Measurements from ENCODE around the gene PDXK. TPM values are rescaled to one million over a fixed set of nuclear protein-coding genes. Genes with fewer than 3 reads are reported as not detected.

The PDXK gene
- total RNA-seq, 1 experiment from 2014 or later, result 114 TPM

- H3K9me3 ChIP-seq (ENCODE audit: low read depth, low read length, poor library complexity, severe bottlenecking), result no peaks in the 10 kb centered on the region
- BruUV-seq (replicated peaks), result no TSS peak
- H3K36me3 ChIP-seq (ENCODE audit: insufficient read depth, low read length, poor library complexity, severe bottlenecking), result peaks cover 40% of the 10 kb centered on the region
- intact Hi-C loops (cut with micrococcal nuclease; ENCODE audit: unreplicated experiment), result no loop called here
- POLR2A ChIA-PET (ENCODE audit: low non-redundant PET), result no interaction called here
- no peak for DNase-seq (ENCODE audit: low spot score)
- CTCF ChIA-PET, result no interaction called here
- peaks cover 12% of the 10 kb centered on the region for H3K4me1 ChIP-seq (ENCODE audit: insufficient read depth, low read length, poor library complexity, severe bottlenecking)
- H3K4me3 ChIP-seq (ENCODE audit: low read depth, low read length, poor library complexity, severe bottlenecking), result peak overlapping the region; percentile 78
- no peaks in the 10 kb centered on the region for H3K27me3 ChIP-seq (replicated peaks; ENCODE audit: insufficient read depth, low read depth, low read length, poor library complexity)
- TF ChIP-seq EZH2 (IDR thresholded peaks at IDR 0.05; ENCODE audit: borderline replicate concordance, low read depth, low read length, poor library complexity, severe bottlenecking) (no peak), CTCF (conservative IDR thresholded peaks at IDR 0.05; ENCODE audit: low read depth, low read length) (no peak)
- H3K27ac ChIP-seq (ENCODE audit: low read depth, low read length, poor library complexity, severe bottlenecking), result peak overlapping the region; percentile 87
These were observed 71.1 kb downstream of the PDXK start for GRCh38 chr21:43790010-43790524.

GRCh38 chr21:43792406-43792805, 73.5 kb downstream of the PDXK start:
- CTCF ChIA-PET, result no interaction called here
- Histone ChIP-seq H3K4me1 (ENCODE audit: insufficient read depth, low read length, poor library complexity, severe bottlenecking) (peaks cover 12% of the 10 kb centered on the region), H3K27me3 (replicated peaks; ENCODE audit: insufficient read depth, low read depth, low read length, poor library complexity) (no peaks in the 10 kb centered on the region), H3K36me3 (ENCODE audit: insufficient read depth, low read length, poor library complexity, severe bottlenecking) (peaks cover 63% of the 10 kb centered on the region), H3K4me3 (ENCODE audit: low read depth, low read length, poor library complexity, severe bottlenecking) (no peak overlapping the region), H3K27ac (ENCODE audit: low read depth, low read length, poor library complexity, severe bottlenecking) (no peak overlapping the region), H3K9me3 (ENCODE audit: low read depth, low read length, poor library complexity, severe bottlenecking) (no peaks in the 10 kb centered on the region)
- intact Hi-C loops (cut with micrococcal nuclease; ENCODE audit: unreplicated experiment), result no loop called here
- no TSS peak for BruUV-seq (replicated peaks)
- POLR2A ChIA-PET (ENCODE audit: low non-redundant PET), result no interaction called here
- DNase-seq (ENCODE audit: low spot score), result no peak
- no peak for TF ChIP-seq CTCF (conservative IDR thresholded peaks at IDR 0.05; ENCODE audit: low read depth, low read length)
- TF ChIP-seq EZH2 (IDR thresholded peaks at IDR 0.05; ENCODE audit: borderline replicate concordance, low read depth, low read length, poor library complexity, severe bottlenecking), result no peak

GRCh38 chr21:43793243-43793642, 74.3 kb downstream of the PDXK start:
- DNase-seq (ENCODE audit: low spot score), result no peak
- Histone ChIP-seq H3K36me3 (ENCODE audit: insufficient read depth, low read length, poor library complexity, severe bottlenecking) (peaks cover 72% of the 10 kb centered on the region), H3K4me1 (ENCODE audit: insufficient read depth, low read length, poor library complexity, severe bottlenecking) (peaks cover 12% of the 10 kb centered on the region), H3K27ac (ENCODE audit: low read depth, low read length, poor library complexity, severe bottlenecking) (no peak overlapping the region), H3K4me3 (ENCODE audit: low read depth, low read length, poor library complexity, severe bottlenecking) (no peak overlapping the region), H3K9me3 (ENCODE audit: low read depth, low read length, poor library complexity, severe bottlenecking) (no peaks in the 10 kb centered on the region), H3K27me3 (replicated peaks; ENCODE audit: insufficient read depth, low read depth, low read length, poor library complexity) (no peaks in the 10 kb centered on the region)
- CTCF ChIA-PET, result no interaction called here
- TF ChIP-seq EZH2 (IDR thresholded peaks at IDR 0.05; ENCODE audit: borderline replicate concordance, low read depth, low read length, poor library complexity, severe bottlenecking) (no peak), CTCF (conservative IDR thresholded peaks at IDR 0.05; ENCODE audit: low read depth, low read length) (no peak)
- intact Hi-C loops (cut with micrococcal nuclease; ENCODE audit: unreplicated experiment), result no loop called here
- POLR2A ChIA-PET (ENCODE audit: low non-redundant PET), result no interaction called here
- BruUV-seq (replicated peaks), result no TSS peak

All from A673 (cell line).